IMR-90 (cell line): Measurements from ENCODE around the gene RNF38. TPM values are rescaled to one million over a fixed set of nuclear protein-coding genes. Genes with fewer than 3 reads are reported as not detected.

Experiments used
- ATAC-seq: fragments of 200-7000 bp; cut with Tn5 transposase; 2 replicates; pipeline ENCODE4 v1.9.1; 2020; ENCODE audit warnings: low read depth, mild to moderate bottlenecking, moderate library complexity
- BruUV-seq: library from RNA; stranded (reverse); fragments of 400-500 nt; replicated peaks from 2 replicates; lab custom pipeline; 2021; lab: Mats Ljungman, UMichigan
- CTCF ChIA-PET: fragments of 300-600 bp; formaldehyde crosslinking; extraction: SDS; loops from one replicate; lab custom pipeline; 2021; ENCODE audit warnings: antibody characterized with exemption; lab: Yijun Ruan, JAX
- POLR2A ChIA-PET: fragments of 300-600 bp; sonication (Branson Sonifier 250); formaldehyde crosslinking; loops from one replicate; lab custom pipeline; 2022; ENCODE audit warnings: antibody characterized with exemption; ENCODE audit not compliant: unreplicated experiment; lab: Charles Lee
- DNase-seq: peaks from one replicate; pipeline ENCODE4 v3.0.0; 2013
- H2AFZ ChIP-seq: replicated peaks from 2 replicates; pipeline ENCODE3; 2013; ENCODE audit warnings: low read length, mild to moderate bottlenecking; ENCODE audit not compliant: poor library complexity
- H2AK5ac ChIP-seq: 2 replicates; pipeline ENCODE4 v1.6.1; 2013; ENCODE audit warnings: low read depth, low read length, inconsistent platforms
- H2AK9ac ChIP-seq: replicated peaks from 2 replicates; pipeline ENCODE3; 2013; ENCODE audit warnings: mild to moderate bottlenecking, low read depth, low read length, moderate library complexity; ENCODE audit not compliant: poor library complexity
- H2BK120ac ChIP-seq: 2 replicates; pipeline ENCODE4 v1.6.1; 2013; ENCODE audit warnings: low read depth, low read length, inconsistent platforms
- H2BK15ac ChIP-seq: 3 replicates; pipeline ENCODE4 v1.6.1; 2013; ENCODE audit warnings: low read depth, low read length, inconsistent platforms
- H2BK20ac ChIP-seq: 2 replicates; pipeline ENCODE4 v1.6.1; 2013; ENCODE audit warnings: low read depth, mild to moderate bottlenecking, inconsistent platforms, low read length, moderate library complexity
- H2BK5ac ChIP-seq: 2 replicates; pipeline ENCODE4 v1.6.1; 2013; ENCODE audit warnings: mild to moderate bottlenecking, low read depth, low read length, inconsistent platforms; ENCODE audit not compliant: poor library complexity, severe bottlenecking
- H3K14ac ChIP-seq: replicated peaks from 2 replicates; pipeline ENCODE4 v1.6.1; 2013; ENCODE audit warnings: low read depth, low read length, inconsistent platforms
- H3K18ac ChIP-seq: 2 replicates; pipeline ENCODE4 v1.6.1; 2013; ENCODE audit warnings: low read depth, low read length, control low read depth
- H3K23ac ChIP-seq: 2 replicates; pipeline ENCODE4 v1.6.1; 2013; ENCODE audit warnings: low read depth, low read length, inconsistent platforms
- H3K27ac ChIP-seq: 2 replicates; pipeline ENCODE4 v1.5.1; 2013; ENCODE audit warnings: mild to moderate bottlenecking, control low read depth, low read length; ENCODE audit not compliant: insufficient read depth
- H3K27me3 ChIP-seq: 2 replicates; pipeline ENCODE4 v1.6.1; 2013; ENCODE audit warnings: low read length; ENCODE audit not compliant: control insufficient read depth, insufficient read depth
- H3K36me3 ChIP-seq: 2 replicates; pipeline ENCODE4 v1.6.1; 2013; ENCODE audit warnings: low read length, mixed read lengths; ENCODE audit not compliant: control insufficient read depth, insufficient read depth
- H3K4ac ChIP-seq: 2 replicates; pipeline ENCODE4 v1.6.1; 2013; ENCODE audit warnings: low read depth, low read length, inconsistent platforms
- H3K4me1 ChIP-seq: 2 replicates; pipeline ENCODE4 v1.6.1; 2013; ENCODE audit warnings: low read length, mixed read lengths; ENCODE audit not compliant: control insufficient read depth, insufficient read depth
- H3K4me2 ChIP-seq: 2 replicates; pipeline ENCODE4 v1.6.1; 2013; ENCODE audit warnings: low read depth, mild to moderate bottlenecking, control low read depth, low read length, moderate library complexity
- H3K4me3 ChIP-seq: 2 replicates; pipeline ENCODE4 v1.5.1; 2013; ENCODE audit warnings: low read depth, mild to moderate bottlenecking, control low read depth, low read length, moderate library complexity; ENCODE audit not compliant: insufficient read depth
- H3K56ac ChIP-seq: 2 replicates; pipeline ENCODE4 v1.6.1; 2013; ENCODE audit warnings: low read length, inconsistent platforms; ENCODE audit not compliant: insufficient read depth; ENCODE audit errors: extremely low read depth
- H3K79me1 ChIP-seq, 2 experiments: 2 replicates each; pipeline ENCODE4 v1.6.1; 2013; ENCODE audit warnings: low read length in 2 of 2, inconsistent platforms in 1 of 2, low read depth in 1 of 2
- H3K9ac ChIP-seq: 2 replicates; pipeline ENCODE4 v1.6.1; 2013; ENCODE audit warnings: low read depth, low read length, control low read depth
- H3K9me1 ChIP-seq: 2 replicates; pipeline ENCODE4 v1.6.1; 2013; ENCODE audit warnings: low read length, inconsistent platforms; ENCODE audit not compliant: insufficient read depth
- H3K9me3 ChIP-seq: 2 replicates; pipeline ENCODE4 v1.6.1; 2013; ENCODE audit warnings: low read length; ENCODE audit not compliant: control insufficient read depth, insufficient read depth
- H4K20me1 ChIP-seq: 2 replicates; pipeline ENCODE4 v1.6.1; 2013; ENCODE audit warnings: low read length, inconsistent platforms; ENCODE audit not compliant: insufficient read depth
- H4K5ac ChIP-seq: 2 replicates; pipeline ENCODE4 v1.6.1; 2013; ENCODE audit warnings: mild to moderate bottlenecking, low read depth, low read length, control low read depth
- H4K8ac ChIP-seq, 2 experiments: 2 replicates each; pipeline ENCODE4 v1.6.1; 2013; ENCODE audit warnings: low read depth in 2 of 2, low read length in 2 of 2, control low read depth in 1 of 2, inconsistent platforms in 1 of 2
- H4K91ac ChIP-seq: 2 replicates; pipeline ENCODE4 v1.6.1; 2013; ENCODE audit warnings: low read depth, low read length, inconsistent platforms; ENCODE audit not compliant: insufficient read depth
- FOS ChIP-seq: fragments of 150-350 bp; IDR thresholded peaks from 2 replicates; pipeline ENCODE4 v1.6.1; 2016; ENCODE audit warnings: low read depth, low read length
- MAZ ChIP-seq: IDR thresholded peaks from 2 replicates; pipeline ENCODE4 v1.6.1; 2012; ENCODE audit warnings: low read depth, mild to moderate bottlenecking, low read length, improper control_type of control experiment, moderate library complexity, borderline replicate concordance
- MXI1 ChIP-seq: IDR thresholded peaks from 2 replicates; pipeline ENCODE4 v1.6.1; 2012; ENCODE audit warnings: low read depth, mild to moderate bottlenecking, low read length, moderate library complexity, borderline replicate concordance
- NFE2L2 ChIP-seq: fragments of 150-350 bp; IDR thresholded peaks from 2 replicates; pipeline ENCODE4 v1.6.1; 2016; ENCODE audit warnings: low read depth, mild to moderate bottlenecking, low read length
- RAD21 ChIP-seq: IDR thresholded peaks from 2 replicates; pipeline ENCODE4 v1.6.1; 2012; ENCODE audit warnings: low read length, improper control_type of control experiment
- RFX5 ChIP-seq: IDR thresholded peaks from 2 replicates; pipeline ENCODE4 v1.8.0; 2012; ENCODE audit warnings: low read depth, mild to moderate bottlenecking, low read length, moderate library complexity
- SMC3 ChIP-seq: fragments of 150-350 bp; IDR thresholded peaks from 2 replicates; pipeline ENCODE4 v1.6.1; 2016; ENCODE audit warnings: low read depth, mild to moderate bottlenecking, antibody characterized with exemption, low read length, moderate library complexity
- WGBS, 2 experiments: methylation state at CpG; one replicate each; pipeline versions ENCODE4 v1.1.5 to v1.1.7; 2013; ENCODE audit warnings: missing lambda C conversion rate in 2 of 2; ENCODE audit not compliant: insufficient read length in 1 of 2; ENCODE audit errors: extremely low coverage in 2 of 2; 5-methylcytosine and 5-hydroxymethylcytosine counted together
- dilution Hi-C: fragments of 300-500 bp; cut with HindIII; formaldehyde crosslinking; loops from one replicate; pipeline ENCODE4 v1.14.3; 2018; ENCODE audit warnings: low sequenced_read_pairs; ENCODE audit not compliant: unreplicated experiment
- in situ Hi-C: fragments of 300-500 bp; cut with MboI; formaldehyde crosslinking; loops from 3 replicates; pipeline ENCODE4 v1.14.3; 2019; ENCODE audit warnings: low sequenced_read_pairs, inconsistent platforms, mixed read lengths
- intact Hi-C: fragments of 100-400 bp; cut with micrococcal nuclease; formaldehyde crosslinking; loops from 2 replicates; pipeline ENCODE4 v1.10.0; 2022
- polyA plus RNA-seq, 3 experiments: library from polyadenylated mRNA; depleted of rRNA; stranded (reverse); fragments of >200 nt; gene quantifications; 2 replicates each; pipeline ENCODE4 v1.2.3, GENCODE V29; 2012; ENCODE audit warnings: low replicate concordance in 1 of 3
- total RNA-seq: library from RNA; depleted of rRNA; stranded (reverse); fragments of >200 nt; gene quantifications from 2 replicates; pipeline ENCODE4 v1.2.3, GENCODE V29; 2012

RNF38 gene
- total and polyA plus RNA-seq, 2 of the 4 experiments (the other 2 are of a cell fraction) = 8.8 to 11.2 TPM

DNA sequence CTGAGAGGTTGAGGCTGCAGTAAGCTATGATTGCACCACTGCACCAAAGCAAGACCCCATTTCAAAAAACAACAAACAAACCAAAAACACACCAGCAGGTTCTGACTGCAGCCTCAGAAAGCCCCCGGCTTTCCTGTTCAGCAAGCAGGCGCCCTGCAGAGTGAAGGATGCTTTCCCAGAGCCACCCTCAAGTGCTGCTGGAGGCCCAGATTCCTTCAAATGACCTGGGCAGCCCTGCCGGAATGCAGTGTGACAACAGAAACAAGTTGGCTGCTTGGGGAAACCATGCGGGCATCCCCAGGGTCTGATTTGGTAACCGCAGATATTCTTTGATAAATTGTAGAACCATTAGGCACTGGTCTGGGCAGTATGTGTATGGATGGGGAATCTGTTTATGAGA, 106.2 kb downstream of the RNF38 start:
- no peak for ATAC-seq

More for the DNA sequence above, 106.2 kb downstream of the RNF38 start:
- in situ Hi-C loops (no loop called here), dilution Hi-C loops (no loop called here), intact Hi-C loops (no loop called here)
- Histone ChIP-seq H3K27ac (no peak overlapping the region), H3K79me1 (no peaks in the 10 kb centered on the region), H3K18ac (no peak overlapping the region), H4K8ac (no peak overlapping the region), H2BK20ac (no peak overlapping the region), H3K4me1 (peaks cover 4% of the 10 kb centered on the region; the same call in 1 of the 2 replicates), H3K14ac (no peak overlapping the region), H3K36me3 (no peaks in the 10 kb centered on the region), H4K5ac (no peak overlapping the region), H2AK9ac (no peak overlapping the region), H3K9me3 (no peaks in the 10 kb centered on the region), H3K9me1 (peaks cover 3% of the 10 kb centered on the region), H2AK5ac (no peak overlapping the region), H3K4ac (no peak overlapping the region), H4K20me1 (no peaks in the 10 kb centered on the region), H2BK15ac (no peak overlapping the region), H3K9ac (no peak overlapping the region), H2BK120ac (no peak overlapping the region), H3K4me2 (no peak overlapping the region), H3K27me3 (no peaks in the 10 kb centered on the region), H4K91ac (no peak overlapping the region), H3K4me3 (no peak overlapping the region), H2AFZ (no peak overlapping the region), H3K56ac (no peak overlapping the region), H3K23ac (no peak overlapping the region), H2BK5ac (no peak overlapping the region)
- TF ChIP-seq SMC3 (no peak), FOS (no peak), MAZ (no peak), MXI1 (no peak), RFX5 (no peak), NFE2L2 (no peak), RAD21 (no peak)
- no peak for DNase-seq
- BruUV-seq = no TSS peak
- 90% methylated on average over 2 of the region's 5 CpGs; no CpG with 5 or more reads in 1 of the 2 experiments for WGBS, 2 experiments
- ChIA-PET CTCF (no interaction called here), POLR2A (no interaction called here)
